HL-60 (cell line): ENCODE measurements around the gene MID1IP1.

ENCODE experiments used
- GABPA ChIP-seq: IDR thresholded peaks from 2 replicates; pipeline ENCODE4 v1.6.1; 2012; ENCODE audit warnings: low read depth
- POLR2AphosphoS5 ChIP-seq: IDR thresholded peaks from 2 replicates; pipeline ENCODE4 v1.6.1; 2012; ENCODE audit warnings: low read depth
- SPI1 ChIP-seq: IDR thresholded peaks from 2 replicates; pipeline ENCODE4 v1.6.1; 2012; ENCODE audit warnings: low read depth, mild to moderate bottlenecking, borderline replicate concordance
- TF ChIP-seq, protein P1 (sequence below): IDR thresholded peaks from one replicate; pipeline ENCODE4 v1.5.1; 2011; ENCODE audit warnings: low read length, control low read depth, inconsistent platforms; ENCODE audit not compliant: insufficient read depth
- TF ChIP-seq, protein P2 (sequence below): IDR thresholded peaks from 2 replicates; pipeline ENCODE4 v1.6.1; 2012; ENCODE audit warnings: low read depth; ENCODE audit not compliant: insufficient replicate concordance

DNA sequence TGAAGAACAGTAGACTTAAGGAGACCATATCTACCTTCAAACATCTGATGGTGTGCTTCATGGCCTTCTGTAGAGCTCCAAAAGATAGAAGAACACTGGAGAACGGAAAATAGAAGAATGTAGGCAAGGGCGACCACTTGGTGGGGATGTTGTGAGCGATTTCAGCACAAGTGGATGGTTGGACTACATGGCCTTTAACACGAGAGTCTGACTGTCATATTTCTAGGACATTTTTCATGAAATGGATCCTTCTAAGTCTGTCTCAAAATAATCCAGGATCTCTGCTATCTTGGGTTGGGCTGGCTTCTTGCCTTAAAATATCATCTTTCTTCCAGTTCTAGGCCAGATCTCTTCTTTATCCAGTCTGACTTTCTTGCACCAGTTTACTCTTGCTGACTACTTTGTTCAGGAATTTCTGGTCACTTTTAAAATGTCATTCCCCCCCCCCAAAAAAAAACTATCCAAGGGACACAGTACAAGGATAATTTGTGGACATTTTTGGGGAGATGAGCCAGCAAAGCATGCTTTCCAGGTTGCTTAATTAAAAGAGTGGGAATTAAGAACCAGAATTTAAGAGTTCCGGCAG is 1.2 kb upstream of the MID1IP1 start:
- TF ChIP-seq, protein P1, sequence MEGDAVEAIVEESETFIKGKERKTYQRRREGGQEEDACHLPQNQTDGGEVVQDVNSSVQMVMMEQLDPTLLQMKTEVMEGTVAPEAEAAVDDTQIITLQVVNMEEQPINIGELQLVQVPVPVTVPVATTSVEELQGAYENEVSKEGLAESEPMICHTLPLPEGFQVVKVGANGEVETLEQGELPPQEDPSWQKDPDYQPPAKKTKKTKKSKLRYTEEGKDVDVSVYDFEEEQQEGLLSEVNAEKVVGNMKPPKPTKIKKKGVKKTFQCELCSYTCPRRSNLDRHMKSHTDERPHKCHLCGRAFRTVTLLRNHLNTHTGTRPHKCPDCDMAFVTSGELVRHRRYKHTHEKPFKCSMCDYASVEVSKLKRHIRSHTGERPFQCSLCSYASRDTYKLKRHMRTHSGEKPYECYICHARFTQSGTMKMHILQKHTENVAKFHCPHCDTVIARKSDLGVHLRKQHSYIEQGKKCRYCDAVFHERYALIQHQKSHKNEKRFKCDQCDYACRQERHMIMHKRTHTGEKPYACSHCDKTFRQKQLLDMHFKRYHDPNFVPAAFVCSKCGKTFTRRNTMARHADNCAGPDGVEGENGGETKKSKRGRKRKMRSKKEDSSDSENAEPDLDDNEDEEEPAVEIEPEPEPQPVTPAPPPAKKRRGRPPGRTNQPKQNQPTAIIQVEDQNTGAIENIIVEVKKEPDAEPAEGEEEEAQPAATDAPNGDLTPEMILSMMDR, result no peak
- TF ChIP-seq, protein P2, sequence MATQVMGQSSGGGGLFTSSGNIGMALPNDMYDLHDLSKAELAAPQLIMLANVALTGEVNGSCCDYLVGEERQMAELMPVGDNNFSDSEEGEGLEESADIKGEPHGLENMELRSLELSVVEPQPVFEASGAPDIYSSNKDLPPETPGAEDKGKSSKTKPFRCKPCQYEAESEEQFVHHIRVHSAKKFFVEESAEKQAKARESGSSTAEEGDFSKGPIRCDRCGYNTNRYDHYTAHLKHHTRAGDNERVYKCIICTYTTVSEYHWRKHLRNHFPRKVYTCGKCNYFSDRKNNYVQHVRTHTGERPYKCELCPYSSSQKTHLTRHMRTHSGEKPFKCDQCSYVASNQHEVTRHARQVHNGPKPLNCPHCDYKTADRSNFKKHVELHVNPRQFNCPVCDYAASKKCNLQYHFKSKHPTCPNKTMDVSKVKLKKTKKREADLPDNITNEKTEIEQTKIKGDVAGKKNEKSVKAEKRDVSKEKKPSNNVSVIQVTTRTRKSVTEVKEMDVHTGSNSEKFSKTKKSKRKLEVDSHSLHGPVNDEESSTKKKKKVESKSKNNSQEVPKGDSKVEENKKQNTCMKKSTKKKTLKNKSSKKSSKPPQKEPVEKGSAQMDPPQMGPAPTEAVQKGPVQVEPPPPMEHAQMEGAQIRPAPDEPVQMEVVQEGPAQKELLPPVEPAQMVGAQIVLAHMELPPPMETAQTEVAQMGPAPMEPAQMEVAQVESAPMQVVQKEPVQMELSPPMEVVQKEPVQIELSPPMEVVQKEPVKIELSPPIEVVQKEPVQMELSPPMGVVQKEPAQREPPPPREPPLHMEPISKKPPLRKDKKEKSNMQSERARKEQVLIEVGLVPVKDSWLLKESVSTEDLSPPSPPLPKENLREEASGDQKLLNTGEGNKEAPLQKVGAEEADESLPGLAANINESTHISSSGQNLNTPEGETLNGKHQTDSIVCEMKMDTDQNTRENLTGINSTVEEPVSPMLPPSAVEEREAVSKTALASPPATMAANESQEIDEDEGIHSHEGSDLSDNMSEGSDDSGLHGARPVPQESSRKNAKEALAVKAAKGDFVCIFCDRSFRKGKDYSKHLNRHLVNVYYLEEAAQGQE, result no peak
- TF ChIP-seq POLR2AphosphoS5, result no peak
- TF ChIP-seq SPI1, result no peak
- no peak for TF ChIP-seq GABPA
